ENCODE results near the gene SBSN. TPM values are rescaled to one million over a fixed set of nuclear protein-coding genes. Genes with fewer than 3 reads are reported as not detected.

SBSN gene
- total RNA-seq, 1 donor from 2014 or later, result not detected

GRCh38 chr19:35508129-35508528 is 20.0 kb downstream of the SBSN start:
- Histone ChIP-seq H3K27ac (replicated peaks) (no peak overlapping the region), H3K36me3 (no peaks in the 10 kb centered on the region), H3K27me3 (ENCODE audit: low read depth) (peaks cover 70% of the 10 kb centered on the region), H3K4me3 (no peak overlapping the region), H3K4me1 (peaks cover 14% of the 10 kb centered on the region), H3K9me3 (replicated peaks) (no peaks in the 10 kb centered on the region)
- intact Hi-C loops (cut with micrococcal nuclease), result no loop called here
- TF ChIP-seq, protein P1, sequence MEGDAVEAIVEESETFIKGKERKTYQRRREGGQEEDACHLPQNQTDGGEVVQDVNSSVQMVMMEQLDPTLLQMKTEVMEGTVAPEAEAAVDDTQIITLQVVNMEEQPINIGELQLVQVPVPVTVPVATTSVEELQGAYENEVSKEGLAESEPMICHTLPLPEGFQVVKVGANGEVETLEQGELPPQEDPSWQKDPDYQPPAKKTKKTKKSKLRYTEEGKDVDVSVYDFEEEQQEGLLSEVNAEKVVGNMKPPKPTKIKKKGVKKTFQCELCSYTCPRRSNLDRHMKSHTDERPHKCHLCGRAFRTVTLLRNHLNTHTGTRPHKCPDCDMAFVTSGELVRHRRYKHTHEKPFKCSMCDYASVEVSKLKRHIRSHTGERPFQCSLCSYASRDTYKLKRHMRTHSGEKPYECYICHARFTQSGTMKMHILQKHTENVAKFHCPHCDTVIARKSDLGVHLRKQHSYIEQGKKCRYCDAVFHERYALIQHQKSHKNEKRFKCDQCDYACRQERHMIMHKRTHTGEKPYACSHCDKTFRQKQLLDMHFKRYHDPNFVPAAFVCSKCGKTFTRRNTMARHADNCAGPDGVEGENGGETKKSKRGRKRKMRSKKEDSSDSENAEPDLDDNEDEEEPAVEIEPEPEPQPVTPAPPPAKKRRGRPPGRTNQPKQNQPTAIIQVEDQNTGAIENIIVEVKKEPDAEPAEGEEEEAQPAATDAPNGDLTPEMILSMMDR (IDR thresholded peaks at IDR 0.05; ENCODE audit: borderline replicate concordance), result no peak
- no peak for DNase-seq

GRCh38 chr19:35507561-35507960 is 20.6 kb downstream of the SBSN start:
- Histone ChIP-seq H3K4me3 (no peak overlapping the region), H3K27ac (replicated peaks) (no peak overlapping the region), H3K4me1 (peaks cover 20% of the 10 kb centered on the region), H3K27me3 (ENCODE audit: low read depth) (peaks cover 64% of the 10 kb centered on the region), H3K36me3 (no peaks in the 10 kb centered on the region), H3K9me3 (replicated peaks) (no peaks in the 10 kb centered on the region)
- DNase-seq, result no peak
- intact Hi-C loops (cut with micrococcal nuclease), result no loop called here
- TF ChIP-seq, protein P1 (IDR thresholded peaks at IDR 0.05; ENCODE audit: borderline replicate concordance), result no peak

- intact Hi-C loops (cut with micrococcal nuclease), result no loop called here
- Histone ChIP-seq H3K27me3 (ENCODE audit: low read depth) (peaks cover 49% of the 10 kb centered on the region), H3K36me3 (no peaks in the 10 kb centered on the region), H3K4me1 (peaks cover 20% of the 10 kb centered on the region), H3K27ac (replicated peaks) (no peak overlapping the region), H3K9me3 (replicated peaks) (no peaks in the 10 kb centered on the region), H3K4me3 (no peak overlapping the region)
- TF ChIP-seq, protein P1 (IDR thresholded peaks at IDR 0.05; ENCODE audit: borderline replicate concordance), result no peak
- DNase-seq, result no peak
Measured at GRCh38 chr19:35506011-35506410, 22.1 kb downstream of the SBSN start.

- Histone ChIP-seq H3K4me1 (peaks cover 7% of the 10 kb centered on the region), H3K4me3 (no peak overlapping the region), H3K9me3 (replicated peaks) (no peaks in the 10 kb centered on the region), H3K36me3 (no peaks in the 10 kb centered on the region), H3K27ac (replicated peaks) (no peak overlapping the region), H3K27me3 (ENCODE audit: low read depth) (peaks cover 23% of the 10 kb centered on the region)
- intact Hi-C loops (cut with micrococcal nuclease), result no loop called here
- TF ChIP-seq, protein P1 (IDR thresholded peaks at IDR 0.05; ENCODE audit: borderline replicate concordance), result no peak
- DNase-seq, result no peak
Measured at GRCh38 chr19:35502751-35503150, 25.4 kb downstream of the SBSN start.

- no peak overlapping the region for H3K4me3 ChIP-seq
- TF ChIP-seq, protein P1 (IDR thresholded peaks at IDR 0.05; ENCODE audit: borderline replicate concordance), result no peak
- H3K4me1 ChIP-seq, result peaks cover 7% of the 10 kb centered on the region
- H3K9me3 ChIP-seq (replicated peaks), result no peaks in the 10 kb centered on the region
- H3K36me3 ChIP-seq, result no peaks in the 10 kb centered on the region
- H3K27ac ChIP-seq (replicated peaks), result no peak overlapping the region
- intact Hi-C loops (cut with micrococcal nuclease), result no loop called here
- H3K27me3 ChIP-seq (ENCODE audit: low read depth), result peaks cover 12% of the 10 kb centered on the region
- no peak for DNase-seq
Measured at GRCh38 chr19:35501684-35502083, 26.4 kb downstream of the SBSN start.

- peaks cover 1% of the 10 kb centered on the region for H3K27me3 ChIP-seq (ENCODE audit: low read depth)
- intact Hi-C loops (cut with micrococcal nuclease), result no loop called here
- H3K4me1 ChIP-seq, result peaks cover 8% of the 10 kb centered on the region
- H3K27ac ChIP-seq (replicated peaks), result no peak overlapping the region
- no peaks in the 10 kb centered on the region for H3K36me3 ChIP-seq
- no peak overlapping the region for H3K4me3 ChIP-seq
- DNase-seq, result no peak
- TF ChIP-seq, protein P1 (IDR thresholded peaks at IDR 0.05; ENCODE audit: borderline replicate concordance), result no peak
- no peaks in the 10 kb centered on the region for H3K9me3 ChIP-seq (replicated peaks)
Measured at GRCh38 chr19:35500611-35501010, 27.5 kb downstream of the SBSN start.
